Activated CD4-positive, alpha-beta T cell treated with anti-CD3 and anti-CD28 coated beads for 4 hours (primary cell): Measurements from ENCODE around the gene RBMS3.

ENCODE experiments used
- DNase-seq, 2 donors: peaks; one replicate each; pipeline ENCODE4 v3.0.0-alpha.2; 2020

Gene RBMS3

GRCh38 chr3:29590461-29590860, 309.6 kb downstream of the RBMS3 start:
- DNase-seq: no peak

GRCh38 chr3:29591579-29591978, 310.7 kb downstream of the RBMS3 start:
- no peak for DNase-seq

GRCh38 chr3:29593802-29594201, 312.9 kb downstream of the RBMS3 start:
- DNase-seq: no peak

- DNase-seq: no peak
Observed at GRCh38 chr3:29594261-29594660, 313.4 kb downstream of the RBMS3 start.

DNA sequence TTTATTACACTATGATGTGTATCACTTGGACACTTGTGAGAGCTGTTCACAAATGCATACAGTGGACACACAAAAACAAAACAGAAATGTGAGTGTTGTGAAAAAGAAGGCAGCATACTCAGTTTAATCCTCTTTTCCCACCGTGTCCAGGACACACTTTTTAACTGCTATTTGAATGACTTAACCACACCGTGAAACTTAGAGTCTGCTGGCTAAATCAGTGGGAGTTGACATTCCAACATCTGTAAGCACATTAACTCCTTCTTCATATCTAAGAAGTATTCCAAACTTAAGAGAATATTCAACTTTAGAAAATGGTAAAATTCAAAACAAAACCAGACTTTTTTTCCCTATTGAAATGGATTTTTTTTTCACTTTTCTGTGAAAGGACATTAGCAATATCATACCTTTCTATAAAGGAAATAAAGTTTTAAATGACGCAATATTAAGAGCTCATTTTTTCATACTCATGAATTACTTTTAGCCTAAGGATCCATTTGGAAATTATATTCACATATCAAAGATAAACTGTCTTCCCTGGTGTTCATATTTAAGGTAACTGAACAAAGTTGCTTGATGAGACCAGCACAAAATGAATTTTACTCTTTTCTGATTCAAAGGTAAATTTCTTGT, 316.6 kb downstream of the RBMS3 start:
- no peak for DNase-seq

GRCh38 chr3:29601861-29602585, 321.2 kb downstream of the RBMS3 start:
- DNase-seq: no peak

DNA sequence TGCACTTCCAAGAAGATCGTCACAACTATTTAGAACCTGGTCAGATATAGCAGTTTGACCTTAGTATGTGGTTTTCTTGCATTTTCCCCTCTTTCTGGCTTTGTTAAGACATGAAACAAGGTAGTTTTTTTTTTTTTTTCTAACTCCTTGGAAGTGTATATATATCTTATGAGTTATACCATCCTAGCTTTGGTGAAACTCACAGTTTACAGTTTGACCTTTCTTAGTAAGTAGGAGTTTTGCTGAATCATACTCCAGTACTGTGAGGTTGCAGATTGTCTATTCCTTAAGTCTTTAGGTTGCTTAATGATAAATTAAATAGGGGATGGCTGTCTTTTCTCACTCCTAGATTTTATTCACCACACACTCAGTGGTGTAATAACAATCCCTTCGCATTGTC, 325.0 kb downstream of the RBMS3 start:
- DNase-seq: no peak

- DNase-seq: no peak
Observed at GRCh38 chr3:29606416-29606815, 325.5 kb downstream of the RBMS3 start.

GRCh38 chr3:29608414-29609327, 327.8 kb downstream of the RBMS3 start:
- no peak for DNase-seq

DNA sequence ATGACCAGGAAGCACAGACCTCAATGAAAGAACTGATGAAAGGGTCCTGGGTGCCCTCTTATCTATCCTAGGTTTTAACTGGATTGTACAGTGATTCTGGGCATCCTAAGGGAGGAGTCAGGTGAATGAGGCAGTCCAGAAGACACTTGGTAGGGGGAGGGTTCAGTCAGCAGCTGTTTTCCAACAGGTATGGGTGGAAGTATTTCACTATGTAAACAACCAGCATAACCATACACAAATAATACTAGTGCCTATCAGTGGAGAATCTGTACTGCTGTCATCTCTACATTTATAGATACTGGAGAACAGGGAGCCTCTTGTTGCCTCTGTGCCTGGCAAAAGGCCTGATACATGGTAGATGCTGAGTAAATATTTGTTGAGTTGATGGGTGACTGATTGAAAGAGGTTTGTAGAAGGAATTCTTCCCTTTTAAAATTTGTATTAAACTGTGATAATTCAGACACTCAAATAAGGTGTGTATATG, 328.5 kb downstream of the RBMS3 start:
- DNase-seq: no peak

GRCh38 chr3:29610781-29611180, 329.9 kb downstream of the RBMS3 start:
- DNase-seq: no peak

DNA sequence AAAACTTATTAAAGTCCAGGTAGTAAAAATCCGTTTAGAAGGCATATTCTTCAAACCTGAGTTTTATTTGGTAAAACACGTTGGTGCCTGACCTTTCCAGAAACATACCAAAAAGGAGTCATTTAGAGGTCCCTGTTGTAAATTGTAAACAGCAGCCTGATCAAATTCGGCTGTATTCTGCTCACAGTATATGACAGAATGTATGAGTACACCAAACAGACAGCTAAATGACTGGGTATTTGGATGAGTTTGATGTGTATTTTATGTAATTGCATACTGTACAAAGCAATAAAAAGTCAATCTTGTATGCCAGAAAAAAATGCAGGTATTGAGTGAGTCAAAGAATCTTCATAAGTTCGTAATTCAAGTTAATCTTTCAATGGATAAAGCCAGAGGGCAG, 330.4 kb downstream of the RBMS3 start:
- no peak for DNase-seq

DNA sequence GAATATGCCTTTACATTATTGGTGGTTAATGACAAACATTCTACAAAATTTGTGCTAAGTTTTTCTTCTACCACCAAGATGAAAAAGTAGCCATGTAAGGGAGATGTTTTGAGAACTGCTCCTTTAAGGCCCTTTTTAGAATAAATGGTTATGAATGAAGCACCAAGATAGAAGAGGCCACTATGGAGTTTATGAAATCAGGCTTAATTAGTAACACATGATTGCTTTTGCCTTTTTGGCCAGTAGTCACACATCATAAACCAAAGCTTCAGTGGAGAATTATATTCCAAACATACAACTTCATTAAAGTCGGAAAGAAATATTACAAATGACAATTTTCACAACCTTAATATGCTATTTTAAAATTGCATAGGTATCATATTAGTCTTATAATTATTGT, 331.7 kb downstream of the RBMS3 start:
- no peak for DNase-seq

GRCh38 chr3:29614954-29615353, 334.1 kb downstream of the RBMS3 start:
- no peak for DNase-seq

DNA sequence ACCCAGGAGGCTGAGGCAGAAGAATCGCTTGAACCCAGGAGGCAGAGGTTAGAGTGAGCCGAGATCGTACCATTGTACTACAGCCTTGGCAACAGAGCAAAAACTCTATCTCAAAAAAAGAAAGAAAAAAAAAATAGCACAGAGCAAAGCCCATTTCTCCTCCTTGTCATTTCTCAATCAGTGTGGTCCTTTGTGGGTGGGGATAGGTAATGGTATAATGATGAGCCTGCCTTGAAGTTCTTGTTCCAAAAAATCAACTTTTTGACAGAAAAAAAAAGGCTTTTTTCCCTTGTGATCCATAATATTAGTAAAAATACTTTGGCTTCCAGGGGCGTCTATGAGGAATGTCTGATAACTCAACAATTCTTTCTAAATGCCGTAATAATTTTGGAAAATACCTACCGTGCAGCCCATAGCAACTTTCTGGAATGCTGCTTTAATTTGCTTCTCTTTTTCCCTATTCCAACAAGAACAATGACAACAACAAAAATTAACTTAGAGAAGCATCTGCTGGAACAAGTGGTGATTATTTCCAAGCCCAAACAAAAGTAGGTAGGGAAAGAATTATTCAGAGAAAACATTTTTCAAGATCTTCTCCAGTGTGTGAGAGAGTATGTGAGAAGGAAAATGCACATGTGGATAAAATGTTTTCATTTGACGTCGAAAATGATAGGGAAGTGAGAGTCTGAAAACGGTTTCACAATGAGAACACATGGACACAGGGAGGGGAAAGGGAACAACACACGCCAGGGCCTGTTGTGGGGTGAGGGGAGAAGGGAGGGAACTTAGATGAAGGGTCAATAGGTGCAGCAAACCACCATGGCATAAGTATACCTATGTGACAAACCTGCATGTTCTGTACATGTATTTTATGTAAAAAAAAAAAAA, 337.8 kb downstream of the RBMS3 start:
- DNase-seq: no peak

GRCh38 chr3:29619676-29620075, 338.8 kb downstream of the RBMS3 start:
- DNase-seq: no peak

DNA sequence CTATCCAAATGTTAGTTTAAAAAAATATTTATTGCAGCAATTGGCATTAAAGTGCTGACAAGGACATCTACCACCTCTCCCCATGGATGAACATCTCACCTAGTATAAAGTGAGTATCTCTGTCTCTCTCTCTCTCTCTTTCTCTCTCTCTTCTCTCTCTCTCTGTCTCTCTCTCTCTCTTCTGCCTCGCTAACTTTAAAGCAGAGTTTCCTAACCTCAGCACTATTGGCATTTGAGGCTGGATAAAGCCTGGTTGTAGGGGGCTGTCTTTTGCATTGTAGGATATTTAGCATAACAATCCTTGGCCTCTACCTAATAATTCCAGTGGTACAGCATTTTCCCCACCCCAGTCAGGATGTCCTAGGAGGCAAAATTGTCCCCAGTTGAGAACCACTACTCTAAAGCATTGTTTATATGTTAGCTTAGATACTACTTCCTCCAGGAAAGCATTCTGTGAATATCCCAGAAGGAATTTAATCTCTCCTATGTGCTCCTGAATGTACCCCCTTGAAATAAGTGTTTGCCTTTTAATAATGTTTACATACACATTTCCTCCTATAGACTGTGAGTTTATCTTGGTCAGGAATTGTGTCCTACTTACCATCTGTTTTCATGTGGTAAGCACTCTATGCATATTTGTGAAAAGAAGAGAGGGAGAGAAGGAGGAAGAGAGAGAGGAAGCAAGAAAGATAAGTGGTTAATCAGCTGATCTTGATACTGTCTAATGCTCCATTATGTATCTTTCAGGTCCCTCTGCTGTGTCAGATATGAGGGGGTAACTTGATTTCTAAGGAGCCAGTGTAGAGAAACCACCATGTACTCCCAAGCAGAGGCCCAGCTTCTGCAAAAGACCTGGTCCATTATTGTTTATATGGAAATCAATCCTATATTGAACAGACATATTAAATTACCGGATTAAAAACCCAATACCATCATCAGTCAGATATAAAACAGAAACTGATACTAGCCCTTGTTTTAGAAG, 346.6 kb downstream of the RBMS3 start:
- no peak for DNase-seq

DNA sequence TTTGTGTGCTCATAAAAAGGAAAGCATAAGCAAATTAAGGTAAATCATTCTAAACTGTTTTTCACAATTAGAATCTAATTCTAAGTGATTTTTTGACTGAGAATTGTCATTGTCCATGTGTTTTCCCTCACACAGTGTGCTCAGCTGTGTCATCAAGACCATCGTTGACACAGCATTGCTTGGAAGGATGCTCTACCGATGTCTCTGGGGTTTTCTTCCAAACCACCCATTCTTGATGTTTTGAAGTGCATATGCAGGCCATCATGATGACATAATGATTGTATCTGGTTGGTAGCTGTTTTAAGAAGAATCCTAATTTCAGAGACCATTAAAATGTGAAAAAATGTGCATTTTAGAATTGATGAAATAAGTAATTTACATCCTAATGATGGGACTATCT, 347.9 kb downstream of the RBMS3 start:
- DNase-seq: no peak

DNA sequence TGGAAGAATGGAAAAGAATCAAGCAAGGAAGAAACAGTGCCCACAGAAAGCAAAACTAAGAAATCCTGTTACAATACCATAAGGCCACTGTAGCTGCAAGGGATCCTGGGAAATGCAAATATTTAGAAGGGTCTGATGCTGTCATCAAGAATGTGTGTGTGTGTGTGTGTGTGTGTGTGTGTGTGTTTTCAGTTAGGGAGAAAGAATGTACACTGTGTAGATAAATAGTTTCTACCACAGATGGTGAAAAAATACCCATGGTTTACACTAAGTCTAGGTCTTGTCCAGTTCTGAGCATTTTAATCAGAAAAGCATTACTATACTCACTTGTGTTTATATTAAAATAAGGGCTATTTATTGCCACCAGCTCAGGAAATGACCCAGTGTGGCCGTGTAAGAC, 355.0 kb downstream of the RBMS3 start:
- no peak for DNase-seq

DNA sequence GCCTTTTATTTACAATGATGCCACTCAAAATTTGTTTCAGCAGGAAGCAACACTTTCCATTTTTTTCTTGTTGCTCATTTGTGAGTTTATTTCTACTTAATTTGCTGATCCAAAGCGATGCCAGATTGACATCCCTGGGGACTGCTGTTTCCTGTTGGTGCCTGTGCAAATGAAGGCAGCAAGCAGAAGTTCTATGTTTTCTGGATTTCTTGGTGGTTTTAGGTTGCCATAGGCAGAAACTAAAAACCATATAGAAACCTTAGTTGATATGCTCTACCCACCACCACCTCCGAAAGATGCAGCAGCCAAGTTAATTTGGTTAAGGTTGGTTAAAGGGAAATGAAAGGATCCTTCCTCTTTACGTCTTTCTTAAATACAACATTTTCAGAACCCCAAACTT, 356.2 kb downstream of the RBMS3 start:
- no peak for DNase-seq

DNA sequence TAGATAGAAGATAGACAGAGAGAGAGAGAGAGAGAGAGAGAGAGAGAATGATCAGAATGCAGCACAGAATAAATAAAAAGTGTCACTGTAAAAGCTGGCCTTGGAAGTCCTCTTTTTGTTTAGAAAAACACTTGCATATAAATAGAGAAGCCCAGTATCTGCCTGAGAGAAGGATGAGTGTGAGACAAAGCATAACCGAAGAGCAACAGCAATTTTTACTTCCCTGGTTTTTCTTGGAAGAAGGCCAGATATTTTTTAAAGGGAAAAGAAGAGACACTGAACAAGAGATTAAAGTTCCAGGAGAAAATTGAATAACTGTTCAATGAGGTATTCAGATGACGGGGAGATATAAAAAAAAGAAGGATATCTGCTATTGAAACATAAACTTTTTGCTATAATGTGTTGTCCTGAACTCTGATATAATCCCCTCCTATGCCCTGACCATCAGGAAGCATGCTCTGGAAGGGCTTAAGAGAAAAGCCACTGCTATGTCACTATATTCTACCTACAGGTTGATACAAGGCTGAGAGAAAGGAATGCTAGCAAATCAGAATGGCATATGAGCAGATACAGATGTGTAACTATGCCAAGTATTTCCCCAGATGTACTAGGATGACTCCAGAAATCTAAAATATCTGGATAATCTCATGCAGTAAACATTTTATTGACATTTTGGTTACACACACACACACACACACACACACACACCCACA, 358.9 kb downstream of the RBMS3 start:
- no peak for DNase-seq
